HCT116 (cell line): ENCODE results near the gene TM9SF2. TPM values are rescaled to one million over a fixed set of nuclear protein-coding genes. Genes with fewer than 3 reads are reported as not detected.

Experiments
- ATAC-seq: fragments of 200-7000 bp; cut with Tn5 transposase; 2 replicates; pipeline ENCODE4 v1.9.1; 2020; ENCODE audit warnings: mild to moderate bottlenecking, moderate library complexity
- BruUV-seq: library from RNA; stranded (reverse); fragments of 400-500 nt; replicated peaks from 2 replicates; lab custom pipeline; 2021; lab: Mats Ljungman, UMichigan
- CTCF ChIA-PET: fragments of 300-600 bp; sonication (Branson Sonifier 250); formaldehyde crosslinking; loops from one replicate; lab custom pipeline; 2021; ENCODE audit warnings: antibody characterized with exemption; lab: Charles Lee
- POLR2A ChIA-PET: fragments of 300-600, 350-600 bp; sonication (Branson Sonifier 250); formaldehyde crosslinking; loops from one replicate; lab custom pipeline; 2021; ENCODE audit warnings: antibody characterized with exemption; lab: Charles Lee
- RAD21 ChIA-PET, 2 experiments: fragments of 300-600 bp; sonication (Branson Sonifier 250); formaldehyde crosslinking; loops; one replicate each; lab custom pipeline; 2023; ENCODE audit warnings: low total read pairs in 2 of 2; ENCODE audit not compliant: uncharacterized antibody in 2 of 2, unreplicated experiment in 2 of 2, low non-redundant PET in 1 of 2; lab: Charles Lee
- DNase-seq: peaks from one replicate; pipeline ENCODE4 v3.0.0-alpha.2; 2010; ENCODE audit warnings: low read depth, low spot score
- H2AFZ ChIP-seq: fragments of 200-600 bp; shearing (Covaris generic), sonication (generic); 2 replicates; pipeline ENCODE4 v1.6.1; 2017; ENCODE audit warnings: low read depth, mixed run types, mixed read lengths, antibody characterized with exemption, low read length; ENCODE audit not compliant: poor library complexity, severe bottlenecking
- H3K27ac ChIP-seq: 2 replicates; pipeline ENCODE4 v1.5.1; 2012; ENCODE audit warnings: low read depth, low read length
- H3K27me3 ChIP-seq: fragments of 200-600 bp; sonication (generic); 2 replicates; pipeline ENCODE4 v1.6.1; 2016; ENCODE audit warnings: mixed run types, low read length, mixed read lengths; ENCODE audit not compliant: insufficient read depth
- H3K36me3 ChIP-seq, 2 experiments: fragments of 200-500 bp in 1 of 2; fragments of 200-600 bp in 1 of 2; sonication (Bioruptor generic) in 1 of 2; sonication (generic) in 1 of 2; 2 replicates each; pipeline versions ENCODE4 v1.5.1 to v1.6.1; 2014 to 2016; ENCODE audit warnings: low read length in 2 of 2, inconsistent platforms in 1 of 2, mixed read lengths in 1 of 2, mixed run types in 1 of 2; ENCODE audit not compliant: insufficient read depth in 2 of 2, control insufficient read depth in 1 of 2
- H3K4me1 ChIP-seq, 2 experiments: fragments of 200-600 bp in 1 of 2; sonication (generic) in 1 of 2; 2 replicates each; pipeline versions ENCODE4 v1.5.1 to v1.6.1; 2012 to 2017; ENCODE audit warnings: low read length in 2 of 2, inconsistent platforms in 1 of 2, mild to moderate bottlenecking in 1 of 2, mixed read lengths in 1 of 2, mixed run types in 1 of 2, moderate library complexity in 1 of 2; ENCODE audit not compliant: insufficient read depth in 2 of 2, control insufficient read depth in 1 of 2
- H3K4me2 ChIP-seq: fragments of 200-600 bp; sonication (generic); 2 replicates; pipeline ENCODE4 v1.6.1; 2017; ENCODE audit warnings: mixed run types, low read length, mixed read lengths
- H3K4me3 ChIP-seq, 2 experiments: fragments of 200-600 bp in 1 of 2; sonication (generic) in 1 of 2; replicated peaks in 1 of 2; 2 replicates each; pipeline ENCODE4 v1.5.1; 2011 to 2016; ENCODE audit warnings: low read length in 2 of 2, control low read depth in 1 of 2, low read depth in 1 of 2, mild to moderate bottlenecking in 1 of 2, mixed read lengths in 1 of 2, mixed run types in 1 of 2
- H3K79me2 ChIP-seq: fragments of 200-600 bp; sonication (generic); 2 replicates; pipeline ENCODE4 v1.6.1; 2017; ENCODE audit warnings: mild to moderate bottlenecking, mixed run types, low read length, moderate library complexity, mixed read lengths; ENCODE audit not compliant: insufficient read depth
- H3K9ac ChIP-seq: fragments of 200-600 bp; sonication (generic); 2 replicates; pipeline ENCODE4 v1.6.1; 2016; ENCODE audit warnings: low read length, mixed read lengths
- H3K9me2 ChIP-seq: fragments of 200-600 bp; sonication (generic), shearing (Covaris generic); 2 replicates; pipeline ENCODE4 v1.6.1; 2017; ENCODE audit warnings: mixed run types, mild to moderate bottlenecking, moderate library complexity; ENCODE audit not compliant: insufficient read depth
- H3K9me3 ChIP-seq, 2 experiments: fragments of 200-500 bp in 1 of 2; fragments of 200-600 bp in 1 of 2; sonication (Bioruptor generic) in 1 of 2; sonication (generic) in 1 of 2; 2 replicates each; pipeline ENCODE4 v1.6.1; 2014 to 2017; ENCODE audit warnings: low read length in 2 of 2, mixed read lengths in 2 of 2, inconsistent platforms in 1 of 2, low read depth in 1 of 2, mild to moderate bottlenecking in 1 of 2, mixed run types in 1 of 2, moderate library complexity in 1 of 2; ENCODE audit not compliant: control insufficient read depth in 1 of 2, insufficient read depth in 1 of 2
- H4K20me1 ChIP-seq: fragments of 200-600 bp; sonication (generic), shearing (Covaris generic); 2 replicates; pipeline ENCODE4 v1.6.1; 2017; ENCODE audit warnings: mixed run types, mild to moderate bottlenecking, moderate library complexity; ENCODE audit not compliant: insufficient read depth
- ATF3 ChIP-seq: IDR thresholded peaks from 2 replicates; pipeline ENCODE4 v1.6.1; 2012
- CEBPB ChIP-seq: IDR thresholded peaks from 2 replicates; pipeline ENCODE4 v1.6.1; 2012; ENCODE audit warnings: low read depth
- EGR1 ChIP-seq: IDR thresholded peaks from 2 replicates; pipeline ENCODE4 v1.6.1; 2012; ENCODE audit warnings: low read depth
- ELF1 ChIP-seq: IDR thresholded peaks from 2 replicates; pipeline ENCODE4 v1.6.1; 2012; ENCODE audit warnings: low read depth, borderline replicate concordance
- EZH2 ChIP-seq: fragments of 200-600 bp; sonication (generic); IDR thresholded peaks from 2 replicates; pipeline ENCODE4 v1.6.1; 2017; ENCODE audit warnings: antibody characterized with exemption, mixed run types
- MAX ChIP-seq: IDR thresholded peaks from 2 replicates; pipeline ENCODE4 v1.6.1; 2012
- POLR2AphosphoS5 ChIP-seq: IDR thresholded peaks from 2 replicates; pipeline ENCODE4 v1.6.1; 2011; ENCODE audit warnings: mild to moderate bottlenecking, low read depth, low read length, moderate library complexity
- YY1 ChIP-seq: IDR thresholded peaks from 2 replicates; pipeline ENCODE4 v1.6.1; 2011; ENCODE audit warnings: low read length, low read depth, moderate library complexity, mild to moderate bottlenecking; ENCODE audit not compliant: insufficient replicate concordance; ENCODE audit errors: extremely low read depth
- ZBTB33 ChIP-seq: IDR thresholded peaks from 2 replicates; pipeline ENCODE4 v1.6.1; 2011; ENCODE audit warnings: mild to moderate bottlenecking, low read length, moderate library complexity; ENCODE audit not compliant: insufficient replicate concordance; ENCODE audit errors: extremely low read depth
- ZNF274 ChIP-seq: fragments of 200-500 bp; sonication (Bioruptor generic); IDR thresholded peaks from 2 replicates; pipeline ENCODE4 v1.6.1; 2014; ENCODE audit warnings: mild to moderate bottlenecking, low read depth, low read length, inconsistent platforms
- intact Hi-C: fragments of 100-400 bp; cut with micrococcal nuclease; formaldehyde crosslinking; loops from 2 replicates; pipeline ENCODE4 v1.10.0; 2022
- total RNA-seq: library from RNA; stranded (reverse); gene quantifications from one replicate; pipeline ENCODE4 v1.2.1, GENCODE V29; 2021; ENCODE audit not compliant: unreplicated experiment
- TF ChIP-seq, protein P1 (sequence below), 3 experiments: fragments of 200-600 bp in 1 of 3; sonication (generic) in 1 of 3; IDR thresholded peaks in 2 of 3; conservative IDR thresholded peaks in 1 of 3; 2 replicates each; pipeline ENCODE4 v1.5.1; 2012 to 2017; ENCODE audit warnings: low read depth in 2 of 3, low read length in 2 of 3, antibody characterized with exemption in 1 of 3, borderline replicate concordance in 1 of 3, control low read depth in 1 of 3, mild to moderate bottlenecking in 1 of 3, mixed read lengths in 1 of 3, mixed run types in 1 of 3, moderate library complexity in 1 of 3; ENCODE audit not compliant: insufficient read depth in 1 of 3

Gene TM9SF2
- total RNA-seq, 1 experiment from 2014 or later = 77.8 TPM

- RAD21 ChIA-PET = no interaction called here
- DNase-seq (no peak), ATAC-seq (no peak)
- Histone ChIP-seq H3K4me2 (no peak overlapping the region), H3K4me1 (peaks cover 10% of the 10 kb centered on the region in 2 experiments; a peak in 3 of 4 replicates), H3K27ac (no peak overlapping the region), H4K20me1 (no peaks in the 10 kb centered on the region)
- CTCF ChIA-PET = no interaction called here
- TF ChIP-seq ELF1 = no peak
- TF ChIP-seq, all 23 proteins: peak for 0
- POLR2A ChIA-PET = no interaction called here
- H3K79me2 ChIP-seq = no peaks in the 10 kb centered on the region
- H3K9me3 ChIP-seq = no peaks in the 10 kb centered on the region
- no peak overlapping the region for H3K4me3 ChIP-seq
- no peaks in the 10 kb centered on the region for H3K27me3 ChIP-seq
- no peak overlapping the region for H3K9ac ChIP-seq
- no peak overlapping the region for H2AFZ ChIP-seq
- H3K36me3 ChIP-seq = no peaks in the 10 kb centered on the region
- intact Hi-C loops = no loop called here
- no peaks in the 10 kb centered on the region for H3K9me2 ChIP-seq
- BruUV-seq = no TSS peak
Measured at GRCh38 chr13:99601535-99601934, 100.3 kb downstream of the TM9SF2 start.

GRCh38 chr13:99604636-99605035 lies 103.4 kb downstream of the TM9SF2 start:
- ChIA-PET POLR2A (interaction anchor here (1.3 kb wide), 1 partner anchor 51 kb away, joined by 4 read pairs; no protein-coding TSS in a partner anchor), CTCF (no interaction called here), RAD21 (no interaction called here)
- Histone ChIP-seq H3K4me1 (peaks cover 10 to 14% of the 10 kb centered on the region in 2 experiments; a peak in 3 of 4 replicates), H3K9me2 (no peaks in the 10 kb centered on the region), H2AFZ (no peak overlapping the region), H3K4me3 (no peak overlapping the region), H3K9ac (no peak overlapping the region), H3K36me3 (no peaks in the 10 kb centered on the region), H3K27me3 (no peaks in the 10 kb centered on the region), H3K4me2 (no peak overlapping the region), H3K79me2 (no peaks in the 10 kb centered on the region; the same call in 1 of the 2 replicates), H4K20me1 (no peaks in the 10 kb centered on the region), H3K9me3 (no peaks in the 10 kb centered on the region), H3K27ac (no peak overlapping the region)
- TF ChIP-seq MAX (no peak), ATF3 (no peak), ZBTB33 (no peak), YY1 (no peak), EZH2 (no peak), EGR1 (no peak), ZNF274 (no peak), POLR2AphosphoS5 (no peak), CEBPB (no peak)
- TF ChIP-seq, protein P1, sequence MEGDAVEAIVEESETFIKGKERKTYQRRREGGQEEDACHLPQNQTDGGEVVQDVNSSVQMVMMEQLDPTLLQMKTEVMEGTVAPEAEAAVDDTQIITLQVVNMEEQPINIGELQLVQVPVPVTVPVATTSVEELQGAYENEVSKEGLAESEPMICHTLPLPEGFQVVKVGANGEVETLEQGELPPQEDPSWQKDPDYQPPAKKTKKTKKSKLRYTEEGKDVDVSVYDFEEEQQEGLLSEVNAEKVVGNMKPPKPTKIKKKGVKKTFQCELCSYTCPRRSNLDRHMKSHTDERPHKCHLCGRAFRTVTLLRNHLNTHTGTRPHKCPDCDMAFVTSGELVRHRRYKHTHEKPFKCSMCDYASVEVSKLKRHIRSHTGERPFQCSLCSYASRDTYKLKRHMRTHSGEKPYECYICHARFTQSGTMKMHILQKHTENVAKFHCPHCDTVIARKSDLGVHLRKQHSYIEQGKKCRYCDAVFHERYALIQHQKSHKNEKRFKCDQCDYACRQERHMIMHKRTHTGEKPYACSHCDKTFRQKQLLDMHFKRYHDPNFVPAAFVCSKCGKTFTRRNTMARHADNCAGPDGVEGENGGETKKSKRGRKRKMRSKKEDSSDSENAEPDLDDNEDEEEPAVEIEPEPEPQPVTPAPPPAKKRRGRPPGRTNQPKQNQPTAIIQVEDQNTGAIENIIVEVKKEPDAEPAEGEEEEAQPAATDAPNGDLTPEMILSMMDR (IDR thresholded peaks at IDR 0.05 in 2 of 3, conservative IDR thresholded peaks at IDR 0.05 in 1 of 3; ENCODE audit: borderline replicate concordance in 1 of 3, insufficient read depth in 1 of 3, low read depth in 2 of 3, low read length in 2 of 3) = no peak
- no peak for ATAC-seq
- no TSS peak for BruUV-seq
- no peak for DNase-seq
- intact Hi-C loops = no loop called here
